Kidney epithelial cell (primary cell): ENCODE results near the gene INF2. TPM values are rescaled to one million over a fixed set of nuclear protein-coding genes. Genes with fewer than 3 reads are reported as not detected.

Experiments used
- DNase-seq: peaks from one replicate; pipeline ENCODE4 v3.0.0-alpha.2; 2010; ENCODE audit warnings: low read depth
- H3K27me3 ChIP-seq: 2 replicates; pipeline ENCODE4 v1.6.0; 2011; ENCODE audit warnings: low read length; ENCODE audit not compliant: control insufficient read depth, insufficient read depth
- H3K36me3 ChIP-seq: 2 replicates; pipeline ENCODE4 v1.5.1; 2011; ENCODE audit warnings: low read length; ENCODE audit not compliant: control insufficient read depth, insufficient read depth
- H3K4me3 ChIP-seq: 2 replicates; pipeline ENCODE4 v1.5.1; 2011; ENCODE audit warnings: low read depth, mild to moderate bottlenecking, control low read depth, low read length
- total RNA-seq: library from RNA; depleted of rRNA; stranded (reverse); fragments of >200 nt; gene quantifications from 2 replicates; pipeline ENCODE4 v1.2.3, GENCODE V29; 2015
- TF ChIP-seq, protein P1 (sequence below): IDR thresholded peaks from 2 replicates; pipeline ENCODE4 v1.5.1; 2011; ENCODE audit warnings: mild to moderate bottlenecking, moderate library complexity, low read length, control low read depth, inconsistent platforms; ENCODE audit not compliant: insufficient read depth, poor library complexity, severe bottlenecking

Gene INF2
- total RNA-seq, 1 donor from 2014 or later, result 109 TPM

DNA sequence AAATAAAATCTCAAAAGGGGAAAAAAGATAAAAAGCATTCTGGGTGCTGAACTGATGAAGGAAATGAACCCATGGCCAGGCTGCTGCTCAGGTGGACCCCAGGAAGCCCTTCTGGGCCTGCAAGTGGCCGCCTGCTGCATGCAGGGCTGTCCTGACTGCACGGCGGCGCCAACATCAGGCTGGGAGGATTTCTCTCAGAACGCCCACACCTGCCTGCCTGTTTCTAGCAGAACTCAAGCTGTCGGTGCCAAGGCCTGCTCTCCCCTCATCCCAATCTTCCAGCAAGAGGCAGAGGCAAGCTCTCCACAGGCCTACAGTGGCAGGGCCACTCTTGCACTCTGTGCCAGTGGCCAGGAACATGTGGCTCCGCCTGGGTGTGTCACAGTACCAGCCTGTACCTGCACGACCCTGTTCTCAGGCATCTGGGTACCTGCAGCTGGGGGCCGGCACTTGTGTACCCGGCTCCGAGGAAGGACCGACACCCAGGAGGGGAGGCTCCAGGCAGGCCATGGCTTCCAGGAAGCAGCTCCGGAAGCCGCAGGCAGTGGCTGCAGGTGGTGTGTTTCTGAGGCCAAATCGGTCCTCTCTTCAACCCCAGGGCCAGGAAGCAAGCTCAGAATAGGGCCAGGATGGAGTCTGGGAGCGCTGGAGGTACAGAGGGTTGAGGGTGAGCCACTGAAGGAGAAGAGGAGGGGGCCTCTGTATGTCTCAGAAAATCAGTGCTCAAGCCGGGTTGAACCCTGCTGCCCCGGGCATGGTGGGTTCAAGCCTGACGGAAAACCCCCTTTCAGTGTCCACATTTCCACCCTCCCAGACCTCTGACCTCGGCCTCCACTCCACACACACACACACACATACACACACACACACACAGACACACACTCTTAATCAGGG, 2.5 kb upstream of the INF2 start:
- H3K27me3 ChIP-seq, result no peaks in the 10 kb centered on the region
- DNase-seq, result no peak
- H3K36me3 ChIP-seq, result no peaks in the 10 kb centered on the region
- TF ChIP-seq, protein P1, sequence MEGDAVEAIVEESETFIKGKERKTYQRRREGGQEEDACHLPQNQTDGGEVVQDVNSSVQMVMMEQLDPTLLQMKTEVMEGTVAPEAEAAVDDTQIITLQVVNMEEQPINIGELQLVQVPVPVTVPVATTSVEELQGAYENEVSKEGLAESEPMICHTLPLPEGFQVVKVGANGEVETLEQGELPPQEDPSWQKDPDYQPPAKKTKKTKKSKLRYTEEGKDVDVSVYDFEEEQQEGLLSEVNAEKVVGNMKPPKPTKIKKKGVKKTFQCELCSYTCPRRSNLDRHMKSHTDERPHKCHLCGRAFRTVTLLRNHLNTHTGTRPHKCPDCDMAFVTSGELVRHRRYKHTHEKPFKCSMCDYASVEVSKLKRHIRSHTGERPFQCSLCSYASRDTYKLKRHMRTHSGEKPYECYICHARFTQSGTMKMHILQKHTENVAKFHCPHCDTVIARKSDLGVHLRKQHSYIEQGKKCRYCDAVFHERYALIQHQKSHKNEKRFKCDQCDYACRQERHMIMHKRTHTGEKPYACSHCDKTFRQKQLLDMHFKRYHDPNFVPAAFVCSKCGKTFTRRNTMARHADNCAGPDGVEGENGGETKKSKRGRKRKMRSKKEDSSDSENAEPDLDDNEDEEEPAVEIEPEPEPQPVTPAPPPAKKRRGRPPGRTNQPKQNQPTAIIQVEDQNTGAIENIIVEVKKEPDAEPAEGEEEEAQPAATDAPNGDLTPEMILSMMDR, result no peak
- no peak overlapping the region for H3K4me3 ChIP-seq

DNA sequence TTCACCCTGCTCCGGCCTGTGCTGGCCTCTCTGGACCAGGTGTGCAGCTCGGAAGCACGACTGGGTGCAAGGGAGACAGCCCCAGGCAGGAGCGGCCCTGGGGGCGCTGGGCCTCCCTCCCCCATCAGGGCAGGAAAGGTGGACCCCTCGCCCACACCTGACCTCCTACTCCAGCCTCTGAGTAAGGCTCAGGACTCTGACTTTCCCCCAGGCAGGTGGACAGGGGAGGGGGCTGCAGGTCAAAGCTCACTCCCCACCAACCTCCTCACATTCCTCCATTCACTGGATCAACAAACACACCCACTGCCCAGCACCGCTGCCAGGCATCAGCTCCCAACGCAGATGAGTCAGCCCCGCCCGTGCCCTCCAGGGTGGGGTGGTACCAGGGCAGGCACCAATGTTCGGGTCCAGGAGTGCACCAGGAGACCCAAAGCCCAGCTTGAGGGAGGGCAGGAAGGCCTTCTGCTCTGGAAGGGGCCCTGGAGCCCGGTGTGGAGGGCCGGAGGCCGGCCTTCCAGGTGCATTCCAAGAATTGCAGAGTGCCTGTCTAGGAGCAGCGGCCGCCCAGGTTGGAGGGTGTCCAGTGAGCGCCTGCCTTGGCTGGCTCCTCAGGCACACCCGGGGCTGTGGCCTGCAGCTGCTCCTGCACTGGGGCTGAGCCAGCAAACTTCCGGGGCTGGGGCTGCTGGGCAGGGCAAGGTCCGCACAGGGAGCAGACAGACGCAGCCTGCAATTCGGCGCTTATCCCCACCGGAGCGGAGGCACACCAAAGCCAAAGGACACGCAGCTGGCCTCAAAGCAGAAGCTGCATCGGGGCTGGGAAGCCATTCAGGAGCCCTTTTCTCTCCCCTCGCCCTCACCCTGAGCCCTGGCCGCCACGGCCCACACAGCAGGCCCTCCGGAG, 1.6 kb upstream of the INF2 start:
- peak; percentile 44 for DNase-seq

DNA sequence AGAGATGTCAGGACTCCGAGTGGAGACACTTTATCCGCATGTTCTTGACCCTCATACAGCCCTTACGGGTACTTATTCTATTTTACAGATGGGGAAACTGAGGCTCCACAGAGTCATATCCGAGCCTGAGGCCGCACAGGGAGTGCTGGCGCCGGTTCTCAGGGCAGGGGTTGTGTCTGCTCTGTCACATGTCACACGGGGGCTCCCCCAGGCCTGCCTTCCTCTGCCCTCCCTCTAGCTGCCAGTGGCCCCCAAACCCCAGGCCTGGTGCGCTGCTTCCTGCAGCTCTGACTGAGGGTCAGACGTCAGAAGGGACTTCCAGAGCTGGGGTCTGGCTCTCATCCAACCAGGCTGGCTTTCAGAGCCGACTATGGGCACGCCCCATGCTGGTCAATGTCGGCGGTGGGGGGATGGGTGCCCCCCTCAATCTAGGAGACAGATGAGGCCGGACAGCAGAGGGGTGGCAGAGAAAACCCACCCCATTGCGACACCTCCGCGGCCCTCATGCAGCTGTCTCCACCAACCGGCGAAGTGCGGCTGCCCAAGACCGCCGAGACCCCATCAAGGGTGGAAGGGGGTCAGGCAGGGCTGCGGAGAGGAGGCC, 811 bp upstream of the INF2 start:
- DNase-seq, result no peak
- TF ChIP-seq, protein P1, result no peak
- no peak overlapping the region for H3K4me3 ChIP-seq
- no peaks in the 10 kb centered on the region for H3K27me3 ChIP-seq
- no peaks in the 10 kb centered on the region for H3K36me3 ChIP-seq

More for the DNA sequence above, 1.6 kb upstream of the INF2 start:
- TF ChIP-seq, protein P1, result no peak
- no peaks in the 10 kb centered on the region for H3K36me3 ChIP-seq
- H3K27me3 ChIP-seq, result no peaks in the 10 kb centered on the region
- H3K4me3 ChIP-seq, result no peak overlapping the region

DNA sequence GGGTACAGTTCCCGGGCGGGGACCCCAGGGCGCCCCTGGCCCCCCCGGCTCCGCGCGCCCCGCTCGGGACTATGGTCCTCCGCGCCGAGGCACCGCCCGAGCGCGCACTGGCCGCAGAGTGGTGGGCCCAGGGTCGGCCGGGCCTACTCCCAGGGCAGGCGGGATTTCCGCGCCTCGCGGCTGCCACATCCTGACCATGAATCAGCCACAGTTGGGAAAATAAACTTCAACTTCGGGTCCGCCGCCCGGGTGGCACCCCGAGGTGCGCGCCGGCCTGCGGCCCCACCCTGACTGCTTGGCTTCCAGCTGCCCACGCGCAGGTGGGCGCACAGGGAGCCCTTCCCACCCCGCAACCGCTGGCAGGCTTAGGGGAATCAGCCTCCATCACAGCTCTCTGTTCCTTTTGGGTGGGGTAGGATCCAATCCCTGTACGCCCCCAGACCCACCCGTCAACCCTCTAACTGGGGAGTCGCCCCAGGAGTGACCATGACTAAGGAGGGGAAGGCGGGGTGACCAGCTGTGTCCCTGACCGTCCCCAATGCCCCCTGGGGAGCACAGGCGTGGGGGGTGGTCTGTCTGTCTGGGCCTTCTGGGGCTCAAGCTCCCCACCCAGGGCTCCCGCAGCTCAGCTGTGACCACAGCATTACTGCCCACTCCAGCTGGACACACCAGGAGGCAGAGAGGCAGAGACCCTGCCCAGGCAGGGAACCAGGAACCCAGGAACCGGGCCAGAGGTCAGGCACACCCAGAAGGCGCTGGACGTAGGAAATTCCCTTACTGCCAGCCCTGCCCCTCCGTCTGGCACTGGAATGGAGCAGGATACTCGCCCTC, 678 bp downstream of the INF2 start:
- no peak for DNase-seq
- H3K27me3 ChIP-seq, result no peaks in the 10 kb centered on the region
- no peaks in the 10 kb centered on the region for H3K36me3 ChIP-seq
- peak overlapping the region; percentile 86 for H3K4me3 ChIP-seq
- TF ChIP-seq, protein P1, result no peak

DNA sequence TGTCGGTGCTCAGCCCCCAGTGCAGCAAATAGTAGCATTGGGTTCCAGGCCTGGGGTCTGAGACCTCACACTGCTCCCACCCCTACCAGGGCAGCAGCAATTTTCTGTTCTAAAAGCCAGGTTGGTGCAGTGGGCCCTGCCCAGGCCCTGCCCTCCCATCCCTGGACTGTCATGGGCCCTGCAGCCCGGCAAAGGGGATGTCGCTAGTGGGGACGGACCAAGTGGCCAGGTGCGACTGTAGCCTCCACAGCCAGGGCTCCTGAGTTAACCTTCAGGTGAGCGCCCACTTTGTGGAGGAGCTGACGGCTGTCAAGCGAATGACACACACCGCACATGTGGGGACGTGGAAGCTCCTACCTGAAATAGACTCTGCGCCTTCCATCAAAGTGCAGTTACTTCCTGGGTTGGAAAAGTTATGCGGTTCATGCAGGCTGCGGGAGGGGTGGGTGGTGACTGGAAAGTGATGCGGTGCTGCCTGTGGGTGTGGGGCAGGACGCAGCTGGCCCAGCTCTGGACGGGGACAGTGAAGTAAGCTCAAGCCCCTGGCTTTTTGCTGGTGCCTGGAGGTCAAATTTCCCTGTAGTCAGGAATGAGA, 1.5 kb downstream of the INF2 start:
- no peak for DNase-seq
- Histone ChIP-seq H3K27me3 (no peaks in the 10 kb centered on the region), H3K4me3 (peak overlapping the region; percentile 86), H3K36me3 (no peaks in the 10 kb centered on the region)
- TF ChIP-seq, protein P1, result no peak
